HG02981 (cell line): ENCODE data around the gene PKNOX2.

Source experiments
- ATAC-seq: cut with Tn5 transposase; IDR thresholded peaks from one replicate; pipeline ENCODE4 v1.9.1; 2021; ENCODE audit warnings: mild to moderate bottlenecking, moderate library complexity; ENCODE audit not compliant: unreplicated experiment

Gene PKNOX2

GRCh38 chr11:125426818-125427528, 262.4 kb downstream of the PKNOX2 start:
- ATAC-seq = no peak

GRCh38 chr11:125428486-125429173, 264.1 kb downstream of the PKNOX2 start:
- ATAC-seq = no peak

DNA sequence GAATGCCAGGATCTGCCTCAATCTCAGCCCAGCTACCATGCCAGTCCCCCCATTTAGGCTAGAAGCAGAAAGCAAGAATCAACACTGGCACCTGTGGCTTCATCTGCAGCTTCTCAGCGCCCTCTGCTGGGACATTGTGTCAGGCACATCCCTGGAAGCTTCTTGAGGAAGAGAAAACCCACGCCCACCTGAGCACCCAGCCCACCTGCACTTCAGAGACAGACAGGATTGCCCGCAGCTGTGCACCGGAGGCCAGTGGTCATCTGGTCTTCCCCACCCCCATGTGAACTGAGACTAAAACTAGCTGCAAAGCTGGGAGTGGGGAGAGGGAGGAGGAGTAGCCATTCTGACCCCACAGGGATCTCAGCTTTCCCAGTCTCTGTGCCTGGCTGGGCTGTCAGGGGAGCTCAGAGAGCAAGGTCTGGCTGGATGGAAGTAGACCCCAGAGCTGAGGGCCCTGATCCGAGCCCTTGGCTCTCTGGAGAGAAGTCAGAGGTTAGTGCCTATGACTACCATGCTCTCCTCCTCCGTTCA, 264.7 kb downstream of the PKNOX2 start:
- no peak for ATAC-seq

DNA sequence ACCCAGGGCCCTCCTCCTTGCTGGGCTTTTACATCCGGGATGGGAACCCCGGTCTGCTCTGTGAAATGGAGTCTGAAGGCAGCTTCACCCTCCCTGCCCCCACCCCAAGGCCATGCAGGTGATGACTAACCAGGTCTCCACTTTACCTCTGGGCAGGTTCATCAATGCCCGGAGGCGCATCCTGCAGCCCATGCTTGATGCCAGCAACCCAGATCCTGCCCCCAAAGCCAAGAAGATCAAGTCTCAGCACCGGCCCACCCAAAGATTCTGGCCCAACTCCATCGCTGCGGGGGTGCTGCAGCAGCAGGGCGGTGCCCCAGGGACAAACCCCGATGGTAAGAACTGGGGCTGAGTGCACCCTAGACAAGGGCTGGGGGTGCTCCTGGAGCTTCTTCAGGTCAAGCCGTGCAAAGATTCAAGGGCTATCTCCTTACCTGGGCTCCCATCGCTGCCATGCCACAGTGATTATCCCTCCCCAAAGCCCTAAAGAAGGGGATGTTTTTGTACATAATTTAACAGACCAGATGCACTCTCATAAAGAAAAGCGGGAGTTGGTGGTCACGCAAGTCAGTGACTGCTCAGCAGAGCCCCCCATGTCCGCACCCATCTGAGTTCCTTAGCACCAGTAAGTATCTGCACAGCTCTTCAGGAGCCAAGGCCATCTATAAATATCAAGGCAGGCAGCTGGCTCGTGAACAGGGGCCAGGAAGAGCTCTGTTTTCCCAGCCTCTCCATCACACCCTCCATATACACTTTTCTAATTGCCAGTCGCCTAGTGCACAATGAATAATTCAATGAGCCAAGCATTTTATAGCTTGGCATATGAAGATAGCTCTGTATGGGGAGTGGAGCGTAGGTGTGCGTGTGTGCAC, 265.5 kb downstream of the PKNOX2 start:
- ATAC-seq = no peak

DNA sequence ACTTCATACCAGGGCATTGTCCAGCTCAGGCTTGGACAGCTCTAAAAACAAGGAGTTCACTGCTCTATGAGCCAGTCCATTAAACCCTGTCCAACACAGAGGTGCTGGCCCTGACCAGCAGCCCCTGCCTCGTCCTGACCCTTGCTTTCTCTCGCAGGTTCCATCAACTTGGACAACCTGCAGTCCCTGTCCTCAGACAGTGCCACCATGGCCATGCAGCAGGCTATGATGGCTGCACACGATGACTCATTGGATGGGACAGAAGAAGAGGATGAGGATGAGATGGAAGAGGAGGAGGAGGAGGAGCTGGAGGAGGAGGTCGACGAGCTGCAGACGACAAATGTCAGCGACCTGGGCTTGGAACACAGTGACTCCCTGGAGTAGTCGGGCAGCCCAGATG, 266.5 kb downstream of the PKNOX2 start:
- no peak for ATAC-seq

DNA sequence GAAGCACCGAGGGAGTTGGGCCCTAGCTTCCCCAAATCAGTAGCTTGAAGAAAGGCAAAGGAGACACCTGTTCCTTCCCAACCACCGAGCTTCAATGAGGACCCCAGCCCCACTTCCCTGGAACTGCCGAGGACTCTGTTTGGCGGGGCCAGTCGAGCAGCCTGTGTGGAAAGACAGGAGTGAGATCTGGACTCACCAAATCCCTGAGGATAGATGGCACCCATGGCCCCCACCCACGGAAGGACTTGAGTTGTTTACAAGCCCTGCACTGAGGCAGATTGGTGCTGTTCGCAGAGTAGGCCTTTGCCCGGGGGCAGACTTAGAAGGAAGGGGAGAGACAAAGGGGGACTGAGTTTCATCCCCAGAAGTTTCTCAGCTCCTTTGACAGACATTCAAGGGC, 266.9 kb downstream of the PKNOX2 start:
- no peak for ATAC-seq

- ATAC-seq = peak; percentile 48
Observed at GRCh38 chr11:125433454-125434121, 269.0 kb downstream of the PKNOX2 start.

DNA sequence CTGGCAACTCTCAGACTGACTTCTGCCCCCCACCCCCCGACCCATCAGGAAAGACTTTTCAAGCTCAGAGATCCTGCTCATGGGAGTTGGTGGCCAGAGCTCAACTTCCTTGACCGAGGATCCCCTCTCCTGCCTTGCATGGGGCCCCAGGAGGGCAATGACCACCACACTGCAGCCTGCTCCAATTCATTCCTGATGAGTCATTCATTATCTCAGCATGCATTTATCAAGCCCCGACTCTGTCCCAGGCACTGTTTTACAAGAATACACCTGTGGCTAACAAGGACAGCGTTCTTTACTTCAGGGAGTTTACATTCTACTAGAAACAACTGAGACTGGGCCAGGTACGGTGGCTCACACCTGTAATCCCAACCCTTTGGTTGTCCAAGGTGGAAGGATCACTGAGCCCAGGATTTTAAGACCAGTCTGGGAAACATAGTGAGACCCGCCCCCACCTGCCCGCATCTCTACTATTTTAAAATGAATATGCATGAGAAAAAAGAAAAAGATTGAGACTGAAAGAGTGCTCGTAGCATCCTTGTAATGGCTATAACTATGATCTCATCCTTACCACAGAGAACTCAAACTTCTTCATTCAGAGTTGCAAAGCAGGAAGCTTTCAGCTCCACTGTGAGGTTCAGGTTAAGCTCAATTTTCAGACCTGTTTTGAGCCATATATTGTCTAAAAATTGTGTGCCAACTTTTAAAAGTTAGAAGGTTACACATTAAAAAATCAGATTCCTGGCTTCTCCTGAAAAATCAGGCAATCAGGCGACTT, 271.1 kb downstream of the PKNOX2 start:
- ATAC-seq = no peak

GRCh38 chr11:125441648-125442410, 277.3 kb downstream of the PKNOX2 start:
- ATAC-seq = no peak

GRCh38 chr11:125442946-125443345, 278.4 kb downstream of the PKNOX2 start:
- ATAC-seq = no peak

DNA sequence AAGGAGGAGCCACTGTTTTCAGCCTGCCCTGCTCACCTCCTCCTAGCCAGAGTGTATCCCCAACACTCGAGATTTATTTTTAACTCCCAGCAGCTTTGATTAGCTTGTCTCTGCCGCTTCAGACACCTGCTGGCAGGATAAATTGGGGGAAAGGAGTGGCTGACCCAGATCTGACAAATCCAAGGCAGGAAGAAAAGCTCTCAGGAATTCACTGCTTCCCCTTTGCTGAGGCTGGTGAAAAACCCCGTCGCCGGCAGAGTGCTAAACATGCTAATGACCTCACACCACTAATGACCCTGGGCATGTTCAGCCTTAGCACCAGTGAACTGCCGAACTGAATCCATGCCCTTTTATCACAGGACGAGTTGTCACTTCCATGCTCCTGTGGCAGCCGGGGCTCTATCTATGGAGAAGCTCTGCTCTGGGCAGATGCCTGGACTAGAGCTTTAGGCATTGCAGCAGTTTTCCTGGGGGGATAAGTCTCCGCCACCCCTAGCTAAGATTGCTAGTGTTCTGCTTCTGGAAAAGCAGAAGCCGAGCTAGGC, 279.3 kb downstream of the PKNOX2 start:
- ATAC-seq = no peak

- no peak for ATAC-seq
Observed at GRCh38 chr11:125445731-125446130, 281.2 kb downstream of the PKNOX2 start.

- no peak for ATAC-seq
Observed at GRCh38 chr11:125446279-125446678, 281.7 kb downstream of the PKNOX2 start.

DNA sequence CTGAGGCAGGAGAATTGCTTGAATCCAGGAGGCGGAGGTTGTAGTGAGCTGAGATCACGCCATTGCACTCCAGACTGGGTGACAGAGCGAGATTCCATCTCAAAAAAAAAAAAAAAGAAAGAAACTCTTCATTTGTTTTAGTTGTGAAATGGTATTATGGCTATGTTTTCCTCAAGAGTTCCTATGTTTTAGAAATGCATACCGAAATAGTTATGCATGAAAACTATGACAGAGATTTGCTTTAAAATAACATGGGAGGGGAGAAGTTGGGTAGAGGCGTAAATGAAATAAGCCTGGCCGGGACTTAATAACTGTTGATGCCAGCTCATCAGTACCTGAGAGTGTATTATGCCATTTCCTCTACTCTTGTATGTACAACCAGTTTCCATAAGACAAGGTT, 283.2 kb downstream of the PKNOX2 start:
- no peak for ATAC-seq

DNA sequence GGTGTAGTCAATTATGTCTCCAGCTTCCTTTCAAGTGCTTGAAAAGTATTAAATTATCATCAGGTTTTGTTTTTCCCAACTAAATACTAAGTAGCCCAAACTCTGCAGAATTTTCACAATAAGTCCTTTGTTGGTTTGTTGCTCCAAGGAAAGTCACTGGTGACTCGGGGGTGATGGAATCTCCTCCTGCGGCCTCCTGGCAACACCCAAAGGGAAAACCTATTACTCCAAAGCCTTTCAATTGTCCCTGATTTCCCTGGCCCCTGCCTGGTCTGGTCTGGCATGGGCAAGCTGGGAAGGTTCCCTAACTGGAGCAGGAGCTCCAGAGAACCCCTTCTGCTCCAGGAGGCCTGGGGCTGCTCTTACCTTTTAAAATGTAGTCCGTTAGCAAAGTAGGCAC, 283.6 kb downstream of the PKNOX2 start:
- no peak for ATAC-seq

GRCh38 chr11:125449565-125449964, 285.0 kb downstream of the PKNOX2 start:
- ATAC-seq = no peak

GRCh38 chr11:125451400-125452124, 287.0 kb downstream of the PKNOX2 start:
- ATAC-seq = peak; percentile 57

DNA sequence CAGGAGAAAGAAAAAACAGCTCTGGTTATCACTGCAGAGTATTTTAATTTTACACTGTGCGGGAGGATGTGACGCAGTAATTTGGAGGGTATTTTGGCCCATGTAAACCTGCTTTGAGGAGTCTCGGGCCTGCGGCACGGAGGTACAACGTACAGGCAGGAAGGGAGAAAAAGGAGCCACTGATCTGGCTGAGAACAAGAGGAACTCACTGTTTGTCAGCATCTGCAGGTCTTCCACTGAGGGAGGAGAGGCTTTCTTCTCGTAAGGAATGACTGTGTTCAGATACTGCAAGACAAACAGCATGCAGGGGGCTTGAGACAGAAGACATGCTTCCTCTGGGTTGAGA, 287.5 kb downstream of the PKNOX2 start:
- ATAC-seq = no peak

- ATAC-seq = no peak
Observed at GRCh38 chr11:125454047-125454446, 289.5 kb downstream of the PKNOX2 start.
